NT2/D1 (cell line): Measurements from ENCODE around the gene POMT1.

Experiments
- YY1 ChIP-seq: IDR thresholded peaks from 2 replicates; pipeline ENCODE4 v1.6.1; 2011; ENCODE audit not compliant: insufficient read length, insufficient read depth
- ZNF274 ChIP-seq: IDR thresholded peaks from 2 replicates; pipeline ENCODE4 v1.6.1; 2011; ENCODE audit warnings: mild to moderate bottlenecking, low read depth, low read length

DNA sequence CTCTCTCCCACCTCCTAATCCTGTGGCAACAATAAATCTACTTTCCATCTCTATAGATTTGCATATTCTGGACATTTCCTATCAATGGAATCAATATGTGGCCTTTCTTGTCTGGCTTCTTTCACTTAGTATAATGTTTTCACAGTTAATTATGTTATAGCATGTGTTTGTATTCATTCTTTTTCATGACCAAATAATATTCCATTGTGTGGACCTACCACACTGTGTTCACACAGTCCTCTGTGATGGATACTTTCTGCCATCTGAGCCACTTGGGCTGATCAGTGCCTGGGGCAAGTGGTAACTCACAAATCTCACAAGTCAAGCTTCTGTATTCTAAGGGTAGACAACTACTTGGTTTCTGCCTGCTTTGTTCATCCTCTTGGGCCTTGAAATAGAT, 48.7 kb upstream of the POMT1 start:
- TF ChIP-seq ZNF274 = no peak
- no peak for TF ChIP-seq YY1
